ENCODE measurements around the gene KCNMB1.
"Not testable (repeated sequence)": the region's sequence is repeated elsewhere in the genome, so short reads cannot be mapped to it uniquely, and the experiment has no call there.

The KCNMB1 gene

DNA sequence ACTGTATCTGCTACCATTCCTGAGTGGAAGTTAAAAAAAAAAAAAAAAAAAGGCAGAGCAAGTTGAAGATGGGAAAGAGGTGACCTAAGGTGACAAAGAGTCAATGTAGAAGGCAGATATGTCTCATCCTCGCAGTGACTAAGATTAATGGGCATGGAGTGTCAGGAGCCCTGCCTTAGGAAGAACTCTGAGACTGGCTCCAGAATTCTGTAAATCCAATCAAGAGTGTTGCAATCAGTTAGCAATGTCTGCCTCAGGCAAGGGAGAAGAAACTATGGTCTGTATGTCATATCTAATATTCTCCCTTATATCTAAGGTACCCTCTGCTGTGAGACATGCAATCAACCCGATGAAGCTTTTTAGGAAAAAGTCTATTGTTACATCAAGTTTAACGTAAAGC lies 24.7 kb upstream of the KCNMB1 start:
- DNase-seq, result no peak

DNA sequence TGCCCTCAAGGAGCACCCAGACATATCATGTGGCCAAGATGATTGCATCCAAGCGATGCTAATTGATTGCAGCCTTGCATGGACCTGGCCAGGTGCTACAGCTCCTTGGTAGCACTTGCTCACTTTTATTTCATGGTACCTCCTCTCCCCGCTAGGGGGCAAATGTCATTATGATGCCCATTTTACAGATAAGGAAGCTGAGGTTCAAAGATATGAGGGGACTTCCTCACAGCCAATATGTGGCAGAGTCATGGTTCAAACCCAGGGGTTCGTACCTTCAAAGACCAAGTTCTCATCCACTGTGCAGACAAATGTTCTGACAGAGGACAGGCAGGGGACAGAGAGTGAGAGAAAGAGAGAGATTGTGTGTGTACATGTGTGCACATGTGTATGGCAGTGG lies 21.9 kb upstream of the KCNMB1 start:
- no peak for DNase-seq

DNA sequence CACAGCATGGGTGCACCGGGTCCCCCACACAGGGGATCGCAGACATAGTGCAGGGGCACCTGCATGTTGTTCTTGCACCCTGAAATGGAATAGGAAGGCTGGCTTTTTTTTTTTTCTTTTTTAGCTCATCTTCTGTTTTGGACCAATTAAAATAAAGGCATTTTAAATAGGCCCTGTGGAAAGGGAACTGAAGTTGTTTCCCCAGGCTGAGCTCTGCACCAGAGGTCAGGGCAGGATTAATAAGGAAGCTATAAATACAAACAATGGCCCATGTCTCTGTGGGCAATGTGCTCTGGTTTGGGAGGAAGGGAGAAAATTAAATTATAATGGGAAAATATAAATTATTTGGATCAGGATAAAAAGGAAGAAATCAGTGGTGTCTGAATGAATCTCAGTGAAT lies 21.2 kb upstream of the KCNMB1 start:
- DNase-seq, result no peak

DNA sequence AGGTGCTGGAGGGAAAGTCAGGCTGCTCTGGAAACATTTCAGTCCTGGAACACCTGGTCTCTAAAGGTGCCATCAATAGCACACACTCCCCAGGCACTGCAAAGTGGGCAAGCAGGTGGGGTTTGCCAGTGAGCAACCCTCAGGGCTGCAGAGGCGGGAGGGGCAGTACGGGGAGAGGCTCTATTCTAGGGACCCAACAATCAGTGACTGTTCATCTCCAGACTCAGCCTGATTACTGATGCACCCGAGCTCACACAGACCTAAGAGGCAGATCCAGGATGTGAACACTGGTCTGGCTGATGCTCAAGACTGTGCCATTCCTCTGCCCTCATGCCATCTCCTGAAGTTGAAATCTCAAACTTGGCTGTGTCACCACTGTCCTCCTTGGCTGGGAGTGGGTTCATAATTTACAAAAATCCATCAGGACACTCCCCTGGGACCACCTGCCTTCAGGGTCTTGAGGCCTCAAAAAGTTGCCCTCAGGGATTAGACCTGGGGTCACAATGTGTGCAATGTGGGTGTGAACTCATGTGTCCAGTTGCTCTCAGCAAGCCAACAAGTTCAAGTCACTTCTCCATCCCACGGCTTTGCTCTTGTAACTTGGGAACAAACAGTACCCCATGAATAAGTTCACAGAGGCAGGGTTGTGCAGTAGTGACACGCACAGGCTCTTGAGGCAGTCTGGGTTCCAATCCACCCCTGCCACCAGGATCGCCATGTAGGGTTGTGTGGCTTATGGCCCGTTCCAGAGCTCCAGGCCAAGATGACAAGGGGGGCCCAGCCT lies 19.9 kb upstream of the KCNMB1 start:
- DNase-seq, result no peak

DNA sequence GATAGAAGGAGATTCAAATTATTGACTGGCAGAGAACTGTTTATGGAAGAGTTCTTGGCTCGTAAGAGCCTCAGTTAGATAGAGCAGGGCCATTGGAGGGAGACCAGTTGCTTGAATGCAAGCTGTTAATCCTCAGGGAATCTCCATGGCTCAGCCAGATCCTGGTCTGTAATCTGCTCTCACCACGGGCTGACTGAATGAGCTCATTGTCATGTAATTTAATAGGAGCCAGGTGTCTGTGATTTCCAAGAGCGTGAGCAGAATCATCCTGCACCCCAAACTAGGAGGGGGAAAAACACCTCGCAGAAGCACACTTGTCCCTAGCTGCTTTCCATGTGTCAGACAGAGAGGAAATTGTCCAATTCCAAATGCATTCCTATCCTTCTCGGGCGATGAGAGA lies 19.1 kb upstream of the KCNMB1 start:
- no peak for DNase-seq

DNA sequence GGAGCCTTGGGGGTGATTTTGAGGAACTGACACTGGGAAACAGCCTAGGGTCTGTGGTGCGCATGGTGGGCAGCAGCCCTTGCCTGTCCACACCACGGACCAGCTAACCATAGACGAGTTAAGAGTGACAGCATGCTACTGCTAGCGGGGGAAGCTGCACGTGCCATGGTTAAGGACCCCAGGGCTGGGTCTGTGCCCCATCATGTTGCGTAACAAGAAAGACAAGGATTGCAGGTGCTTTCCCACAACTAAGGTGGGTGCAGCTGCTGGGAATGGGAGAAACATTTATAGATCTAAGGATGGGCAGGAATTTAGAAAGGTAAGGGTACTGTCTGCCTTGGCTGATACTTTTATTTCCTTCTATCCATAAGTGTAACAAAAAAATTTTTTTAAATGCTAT lies 17.9 kb upstream of the KCNMB1 start:
- no peak for DNase-seq

DNA sequence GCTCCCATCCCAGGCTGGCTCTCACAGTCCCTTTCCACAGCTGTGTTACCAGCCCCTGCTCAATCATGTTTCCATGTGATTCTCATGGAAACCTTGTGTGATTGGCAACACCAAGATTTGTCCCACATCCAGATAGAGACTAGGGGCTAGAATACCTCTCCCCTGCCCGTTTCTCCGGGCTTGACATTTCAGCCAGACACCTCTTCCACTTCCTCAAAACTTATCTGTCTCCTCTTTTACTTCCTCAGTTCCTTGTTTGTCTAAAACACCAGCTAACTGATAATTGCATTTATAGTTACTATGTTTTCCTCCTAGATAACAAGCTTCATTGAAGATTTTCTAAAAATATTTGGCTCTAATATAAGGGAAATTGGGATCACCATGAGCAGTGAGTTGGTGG lies 16.6 kb upstream of the KCNMB1 start:
- DNase-seq, result no peak

DNA sequence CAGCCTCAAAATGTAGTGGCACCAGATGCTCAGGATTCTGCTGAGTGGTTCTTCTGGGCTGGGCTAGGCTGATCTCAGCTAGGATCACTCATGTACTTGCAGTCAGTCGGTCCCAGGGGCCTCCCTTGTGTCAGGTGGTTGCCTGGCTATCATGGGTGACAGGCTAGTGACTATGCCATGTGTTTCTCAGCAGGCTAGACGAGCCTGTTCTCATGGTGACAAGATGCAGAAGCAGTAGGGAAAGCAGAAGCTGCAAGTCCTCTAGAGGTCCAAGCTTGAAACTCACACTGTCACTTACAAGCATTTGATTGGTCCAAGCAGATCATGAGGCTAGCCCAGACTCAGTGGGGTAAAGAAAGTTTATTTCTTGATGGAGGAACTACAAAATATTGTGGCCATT lies 15.2 kb upstream of the KCNMB1 start:
- DNase-seq, result no peak

DNA sequence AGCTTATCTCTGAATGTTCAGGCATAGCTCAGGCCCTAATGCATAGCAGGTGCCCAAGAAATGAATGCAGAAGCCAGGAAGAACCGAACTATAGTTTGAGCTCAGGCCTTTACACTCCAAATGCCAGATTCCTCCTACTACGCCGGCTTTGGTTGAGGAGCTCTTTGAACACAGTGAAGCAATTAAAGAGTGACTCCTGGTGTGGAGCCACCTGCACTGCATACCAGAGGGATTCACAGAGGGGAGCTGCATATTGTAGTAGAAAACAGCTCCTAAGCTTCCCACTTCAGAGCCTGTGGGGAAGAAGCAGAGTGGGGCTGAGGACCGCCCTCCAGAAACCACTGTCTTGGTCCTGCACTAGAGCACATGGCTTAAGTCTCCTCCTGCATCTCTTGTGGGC lies 14.5 kb upstream of the KCNMB1 start:
- DNase-seq, result no peak

DNA sequence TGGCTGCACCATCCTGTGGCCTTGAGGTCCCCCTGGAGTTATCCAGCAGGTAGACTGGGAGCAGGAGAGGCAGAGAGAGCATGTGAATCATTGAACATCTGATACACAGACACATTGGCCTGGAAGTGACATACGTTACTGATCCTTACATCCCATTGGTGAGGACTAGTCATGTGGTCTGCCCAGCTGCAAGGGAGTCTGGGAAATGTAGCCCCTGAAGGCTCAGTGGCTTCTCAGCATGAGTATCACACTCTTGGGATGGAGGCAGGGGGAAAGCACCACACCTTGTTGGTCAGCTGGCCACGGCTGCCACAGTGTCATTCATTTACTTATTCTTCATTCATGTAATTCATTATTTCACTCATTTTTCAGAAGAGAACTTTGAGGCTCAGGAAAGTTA lies 13.3 kb upstream of the KCNMB1 start:
- no peak for DNase-seq

DNA sequence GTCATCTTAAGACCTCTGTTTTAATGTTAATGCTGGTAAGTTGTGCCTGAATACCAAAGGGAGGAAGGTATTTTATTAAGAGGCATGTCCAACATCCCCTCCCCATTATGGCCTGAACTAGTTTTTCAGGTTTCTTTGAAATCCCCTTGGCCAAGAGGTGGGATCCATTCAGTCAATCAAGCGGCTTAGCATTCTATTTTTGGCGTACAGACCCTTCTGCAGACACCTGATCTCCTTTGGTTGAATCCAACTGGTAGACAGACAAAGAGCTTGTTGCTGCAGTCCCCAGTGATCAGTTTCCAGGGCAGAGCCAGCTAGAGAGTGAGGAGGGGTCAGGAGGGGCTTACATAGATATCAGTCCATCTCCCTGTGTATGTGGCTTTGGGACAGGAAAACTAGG lies 7.9 kb upstream of the KCNMB1 start:
- DNase-seq, result no peak

DNA sequence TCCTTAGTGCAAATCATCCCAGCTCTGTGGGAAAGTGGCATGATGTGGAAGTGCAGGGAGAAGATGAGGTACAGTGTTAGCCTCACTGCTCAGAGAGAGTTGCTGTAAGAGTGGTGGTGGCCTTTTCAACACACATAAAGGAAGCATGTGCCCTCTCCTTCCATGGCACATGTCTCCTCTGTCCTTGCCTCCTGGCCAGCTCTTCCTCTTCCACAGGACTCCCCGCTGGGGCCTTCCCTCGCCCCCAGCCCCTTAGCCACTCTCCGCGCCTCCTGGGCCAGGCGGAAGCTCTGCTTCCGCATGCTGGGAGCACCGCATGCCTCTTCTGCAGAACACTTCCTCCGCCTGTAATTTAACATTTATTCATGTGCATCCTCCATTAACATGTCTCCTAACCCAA lies 4.8 kb upstream of the KCNMB1 start:
- DNase-seq, result no peak

DNA sequence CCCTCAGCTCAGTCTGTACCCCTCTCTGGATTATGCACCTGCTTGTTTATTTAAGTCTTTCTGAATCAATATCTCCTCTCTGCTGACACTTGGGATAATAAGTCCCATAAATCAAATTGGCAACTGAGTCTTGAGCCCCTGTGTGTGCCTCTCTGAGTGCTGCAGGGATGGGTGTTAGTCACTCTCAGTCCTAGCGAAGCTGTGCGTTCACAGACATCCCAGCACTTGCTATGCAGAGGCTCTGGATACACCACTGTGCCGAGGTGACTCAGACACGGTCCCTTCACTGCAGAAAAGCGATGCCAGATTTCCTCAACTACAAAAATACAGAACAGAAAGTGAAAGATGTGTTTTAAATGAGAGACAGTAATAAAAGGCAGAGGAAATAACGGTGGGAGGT lies 4.1 kb upstream of the KCNMB1 start:
- no peak for DNase-seq

DNA sequence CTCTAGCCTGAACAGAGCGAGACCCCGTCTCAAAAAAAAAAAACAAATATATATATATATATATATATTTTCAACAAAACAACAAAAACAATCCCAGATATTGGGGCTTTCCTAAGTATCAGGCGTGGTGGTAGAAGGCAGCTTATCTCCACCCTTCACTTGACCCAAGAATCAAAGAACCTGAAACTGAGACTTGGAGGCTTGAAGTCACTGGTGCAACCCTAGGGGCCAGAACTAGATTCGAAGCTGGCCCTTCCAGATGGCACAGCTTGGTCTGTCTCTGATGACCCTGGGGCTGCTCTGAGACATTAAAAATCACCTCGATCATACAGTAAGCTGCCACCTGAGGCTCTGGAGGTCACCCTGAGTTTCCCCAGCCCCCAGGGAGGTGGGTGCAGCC lies 1.3 kb upstream of the KCNMB1 start:
- DNase-seq, result no peak

DNA sequence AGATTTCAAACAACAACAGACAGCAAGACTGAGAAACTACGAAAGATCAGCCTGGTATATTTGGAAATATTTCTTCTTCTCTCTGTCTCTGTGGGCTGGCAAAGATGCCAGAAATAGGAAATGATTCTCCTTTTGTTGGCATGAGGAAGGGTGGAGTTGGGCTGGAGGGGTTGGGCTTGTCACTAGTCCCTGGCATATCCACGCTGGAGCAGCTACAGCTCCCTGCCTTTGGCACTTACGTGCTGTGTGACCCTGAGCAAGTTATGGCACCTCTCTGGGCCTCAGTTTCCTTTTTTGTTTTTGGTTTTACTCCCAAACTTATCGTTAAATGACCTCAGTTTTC lies 354 bp upstream of the KCNMB1 start:
- no peak for DNase-seq

DNA sequence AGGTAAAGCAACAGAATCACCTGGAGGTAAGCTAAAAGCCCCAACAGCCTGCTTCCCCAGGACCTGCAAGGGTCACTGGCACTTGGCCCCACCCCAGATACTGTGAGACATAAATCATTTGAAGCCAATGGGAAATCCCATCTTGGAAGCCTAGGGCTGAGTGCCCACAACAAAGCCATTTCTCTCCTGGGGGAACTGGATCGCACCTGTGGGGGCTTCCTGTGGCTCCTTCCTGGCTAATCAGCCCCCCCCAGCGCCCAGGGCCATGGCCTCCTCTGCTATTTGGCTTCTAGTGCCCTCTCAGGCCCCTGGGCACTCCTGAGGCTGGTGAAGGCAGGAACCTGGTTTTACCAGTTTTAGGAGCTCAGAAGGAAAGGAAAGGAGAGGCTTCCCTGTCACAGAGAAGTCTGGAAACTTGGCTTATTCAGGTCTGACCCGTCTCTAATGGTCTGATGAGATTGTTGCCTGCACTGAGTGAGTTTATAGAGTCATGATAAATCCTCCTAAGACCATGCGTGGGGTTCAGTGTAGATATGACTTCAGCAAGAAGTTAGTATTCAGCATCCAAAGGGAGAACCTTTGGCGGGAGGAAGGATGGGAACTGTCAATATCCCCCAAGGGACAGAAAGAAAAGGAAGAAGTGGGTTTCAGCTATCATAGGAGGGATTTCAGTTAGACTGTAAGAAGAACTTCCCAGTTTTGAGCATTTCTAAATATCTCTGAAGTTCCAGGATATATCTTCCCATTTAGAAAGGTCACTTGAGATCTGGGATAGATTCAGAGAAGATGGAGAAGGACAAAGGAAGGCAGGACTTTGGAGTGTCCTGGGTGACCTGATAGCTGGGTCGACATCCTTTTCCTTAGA lies 1.2 kb downstream of the KCNMB1 start:
- DNase-seq, result no peak

DNA sequence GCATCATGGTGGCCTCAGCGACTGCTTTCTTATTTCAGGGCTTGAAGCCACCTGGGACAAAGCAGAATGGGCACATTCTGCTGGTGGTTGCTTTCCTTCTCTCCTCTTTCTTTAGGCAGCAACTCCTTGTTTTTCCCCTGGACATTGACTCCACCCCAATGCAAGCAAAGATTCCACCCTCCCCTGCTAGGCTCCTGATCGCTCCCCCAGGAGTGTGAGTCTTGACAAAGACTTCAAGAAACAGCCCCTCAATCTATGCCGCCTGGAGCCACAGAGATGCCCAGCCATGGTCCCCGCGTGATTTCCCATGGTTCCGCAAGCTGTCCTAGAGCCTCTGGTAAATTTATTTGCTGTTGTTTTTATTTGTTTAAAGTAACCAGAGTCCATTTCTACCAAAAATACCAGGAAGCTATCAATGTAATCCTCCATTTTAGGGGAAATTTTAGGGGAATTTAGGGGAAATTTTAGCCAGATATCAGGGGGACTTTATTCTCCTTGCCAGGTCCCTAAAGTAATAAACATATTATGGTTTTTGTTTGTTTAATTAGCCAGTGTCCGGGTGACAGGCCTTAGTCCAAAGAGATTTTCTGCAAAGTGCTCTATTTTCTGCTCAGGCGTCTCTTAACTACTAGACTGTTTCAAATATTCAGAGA lies 2.3 kb downstream of the KCNMB1 start:
- no peak for DNase-seq

DNA sequence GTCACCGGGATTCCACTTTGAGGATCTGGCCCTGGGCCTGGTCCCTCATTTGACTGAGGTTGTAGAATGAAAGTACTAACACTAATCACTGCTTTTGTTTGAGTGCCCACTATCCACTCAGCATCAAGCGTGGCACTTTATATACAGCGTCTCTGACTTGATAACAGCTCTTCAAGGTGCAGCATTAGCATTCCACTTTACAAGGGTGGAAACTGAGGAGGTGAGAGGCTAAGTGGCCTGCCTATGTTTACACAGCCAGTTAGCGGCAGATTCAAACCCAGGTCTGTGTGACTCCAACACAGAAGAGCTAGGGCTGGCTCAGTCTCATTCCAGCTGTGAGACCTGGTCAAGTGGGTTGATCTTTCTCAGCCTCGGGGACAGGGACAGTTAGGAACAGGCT lies 5.9 kb downstream of the KCNMB1 start:
- DNase-seq, result no peak

DNA sequence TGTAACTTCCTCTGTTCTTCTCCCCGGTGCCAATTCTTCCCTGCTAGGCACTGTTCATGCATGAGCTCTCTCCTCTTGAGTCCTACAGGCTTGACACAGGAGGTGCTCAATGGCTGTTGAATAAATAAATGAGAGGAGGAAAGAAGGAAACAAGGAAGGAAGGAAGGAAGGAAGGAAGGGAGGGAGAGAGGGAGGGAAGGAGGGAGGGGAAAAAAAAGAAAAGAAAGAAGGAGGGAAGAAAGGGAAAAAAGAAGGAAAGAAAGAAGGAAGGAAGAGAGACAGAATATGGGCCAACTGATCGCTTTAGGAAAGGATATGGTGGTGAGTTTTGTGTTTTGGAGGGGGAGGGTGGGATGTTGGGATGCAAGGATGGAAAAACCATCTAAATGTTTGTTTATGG lies 6.4 kb downstream of the KCNMB1 start:
- DNase-seq, result no peak

DNA sequence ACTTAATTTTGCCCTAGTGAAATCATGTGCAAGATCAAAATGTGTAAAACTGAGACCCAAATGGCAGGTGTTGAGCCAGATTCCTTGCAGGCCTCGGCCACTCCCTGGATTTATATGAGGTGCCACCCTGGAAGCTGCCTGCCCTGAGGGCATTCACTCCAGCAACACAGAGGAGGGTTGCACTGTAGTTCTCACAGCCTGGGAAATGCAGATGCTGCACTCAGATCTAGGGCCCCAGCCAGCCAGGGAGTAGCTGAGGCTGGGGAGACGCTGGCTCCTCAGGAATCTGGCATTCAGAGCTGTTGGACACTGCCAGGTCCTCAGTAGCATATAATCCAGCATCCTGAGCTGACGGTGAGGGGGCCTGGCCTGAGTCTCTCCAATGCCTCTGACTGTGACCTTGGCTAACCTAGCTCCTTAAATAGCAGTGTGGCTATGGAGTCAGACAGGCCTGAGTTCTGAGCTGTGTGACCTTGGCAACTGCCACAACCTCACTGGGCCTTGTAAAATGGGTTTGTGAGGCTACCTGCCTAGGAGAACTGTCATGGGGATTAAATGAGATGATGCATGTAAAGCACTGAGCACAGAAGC lies 8.7 kb downstream of the KCNMB1 start:
- DNase-seq, result no peak

DNA sequence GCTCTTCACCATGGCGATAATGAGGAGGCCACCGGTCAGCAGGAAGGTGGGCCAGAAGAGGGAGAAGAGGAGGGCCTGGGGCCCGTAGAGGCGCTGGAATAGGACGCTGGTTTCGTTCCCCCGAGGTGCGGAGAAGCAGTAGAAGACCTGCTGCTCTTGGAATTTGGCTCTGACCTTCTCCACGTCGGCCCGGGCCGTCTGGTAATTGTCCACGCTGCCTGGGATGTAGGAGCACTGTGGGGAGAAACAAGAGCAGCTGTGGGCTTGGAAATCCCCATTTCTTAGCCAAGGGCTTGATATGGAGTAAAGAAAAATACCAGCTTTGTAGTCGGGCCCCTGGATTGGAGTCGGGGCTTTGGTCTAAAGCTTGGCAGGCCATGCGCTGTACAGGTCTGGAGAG lies 10.4 kb downstream of the KCNMB1 start:
- DNase-seq, result no peak

DNA sequence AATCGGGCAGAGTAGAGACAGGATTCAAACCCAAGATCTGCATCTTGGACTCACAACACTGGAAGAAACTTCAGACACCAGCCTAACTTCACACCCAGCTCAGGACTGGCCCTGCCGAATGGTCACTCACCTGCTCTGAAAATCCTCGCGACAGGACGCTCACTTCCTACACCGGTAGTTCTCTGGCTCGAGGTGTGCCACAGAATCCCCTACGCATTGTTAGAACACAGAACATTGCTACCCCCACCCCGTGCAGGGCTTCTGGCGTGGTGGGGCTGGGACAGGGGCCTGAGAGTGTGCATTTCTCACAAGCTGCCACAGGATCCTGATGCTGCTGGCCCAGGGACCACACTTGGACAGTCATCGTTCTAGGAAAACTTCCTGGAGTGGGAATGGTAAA lies 12.1 kb downstream of the KCNMB1 start:
- no peak for DNase-seq

DNA sequence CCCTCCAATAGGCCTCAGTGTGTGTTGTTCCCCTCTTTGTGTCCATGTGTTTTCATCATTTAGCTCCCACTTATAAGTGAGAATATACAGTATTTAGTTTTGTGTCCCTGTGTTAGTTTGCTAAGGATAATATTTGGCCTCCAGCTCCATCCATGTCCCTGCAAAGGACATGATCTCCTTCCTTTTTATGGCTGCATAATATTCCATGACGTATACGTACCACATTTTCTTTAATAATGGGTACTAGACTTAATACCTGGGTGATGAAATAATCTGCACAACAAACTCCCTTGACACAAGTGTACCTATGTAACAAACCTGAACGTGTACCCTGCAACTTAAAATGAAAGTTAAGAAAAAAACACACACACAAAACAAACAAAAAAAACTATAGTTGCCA lies 12.6 kb downstream of the KCNMB1 start:
- not testable (repeated sequence) for DNase-seq

DNA sequence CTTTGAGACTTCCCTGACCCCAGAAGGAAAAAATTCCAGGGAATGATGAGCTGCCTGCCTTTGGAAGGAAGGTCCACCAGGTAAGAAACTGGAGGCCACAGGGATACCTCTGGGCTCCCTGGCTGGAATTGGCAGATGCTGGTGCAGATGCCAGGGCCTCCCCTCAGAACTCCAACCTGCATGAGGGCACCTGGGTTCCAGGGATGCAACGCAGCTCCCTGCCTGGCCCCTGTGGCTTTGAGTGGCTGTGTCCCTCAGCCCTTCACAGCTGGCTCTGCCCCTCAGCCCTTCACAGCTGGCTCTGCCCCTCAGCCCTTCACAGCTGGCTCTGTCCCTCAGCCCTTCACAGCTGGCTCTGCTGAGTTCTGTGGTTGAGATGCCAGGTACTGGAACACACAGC lies 13.9 kb downstream of the KCNMB1 start:
- no peak for DNase-seq

All from GF-D8 (cell line).